IPS-11a (cell line): ENCODE results near the gene TMEM38B.
"Not testable (repeated sequence)": the region's sequence is repeated elsewhere in the genome, so short reads cannot be mapped to it uniquely, and the experiment has no call there.

Experiments used
- H3K4me3 ChIP-seq: one replicate; pipeline ENCODE4 v1.5.1; 2013; ENCODE audit warnings: low read depth, low read length, control low read depth

Gene TMEM38B

DNA sequence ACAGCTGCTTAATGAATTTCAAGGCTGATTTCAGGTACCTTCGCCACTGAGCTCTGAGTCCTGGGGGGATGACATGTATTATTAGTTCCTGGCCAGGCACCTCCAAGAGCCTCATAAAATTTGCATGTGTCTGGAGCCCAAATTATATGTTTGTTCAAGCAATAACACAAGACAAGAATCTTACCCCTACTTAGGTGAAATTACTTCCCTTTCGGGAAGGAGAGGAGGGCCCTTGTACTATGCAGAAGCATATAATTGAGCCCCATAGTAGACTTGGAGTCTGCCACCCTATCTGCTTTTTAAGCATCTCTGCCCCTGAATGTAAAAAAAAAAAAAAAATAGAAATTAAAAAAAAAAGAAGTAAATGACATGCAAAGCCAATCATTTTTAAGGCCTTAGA is 13.0 kb upstream of the TMEM38B start:
- H3K4me3 ChIP-seq = no peak overlapping the region

- no peak overlapping the region for H3K4me3 ChIP-seq
Measured at GRCh38 chr9:105681724-105682123, 12.6 kb upstream of the TMEM38B start.

- H3K4me3 ChIP-seq = no peak overlapping the region
Measured at GRCh38 chr9:105683688-105684275, 10.6 kb upstream of the TMEM38B start.

DNA sequence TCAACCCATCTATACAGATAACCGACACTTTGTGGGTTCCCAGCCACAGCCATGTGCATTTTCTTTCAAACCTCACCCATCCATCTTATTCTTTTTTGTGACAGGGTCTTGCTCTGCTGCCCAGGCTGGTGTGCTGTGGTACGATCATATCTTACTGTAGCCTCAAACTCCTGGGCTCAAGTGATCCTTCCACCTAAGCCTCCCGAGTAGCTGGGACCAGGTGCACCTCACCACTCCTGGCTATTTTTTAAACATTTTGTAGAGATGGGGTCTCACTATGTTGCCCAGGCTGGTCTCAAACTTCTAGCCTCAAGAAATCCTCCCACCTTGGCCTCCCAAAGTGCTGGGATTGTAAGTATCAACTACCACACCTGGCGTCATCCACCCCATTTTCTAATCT is 7.4 kb upstream of the TMEM38B start:
- no peak overlapping the region for H3K4me3 ChIP-seq

DNA sequence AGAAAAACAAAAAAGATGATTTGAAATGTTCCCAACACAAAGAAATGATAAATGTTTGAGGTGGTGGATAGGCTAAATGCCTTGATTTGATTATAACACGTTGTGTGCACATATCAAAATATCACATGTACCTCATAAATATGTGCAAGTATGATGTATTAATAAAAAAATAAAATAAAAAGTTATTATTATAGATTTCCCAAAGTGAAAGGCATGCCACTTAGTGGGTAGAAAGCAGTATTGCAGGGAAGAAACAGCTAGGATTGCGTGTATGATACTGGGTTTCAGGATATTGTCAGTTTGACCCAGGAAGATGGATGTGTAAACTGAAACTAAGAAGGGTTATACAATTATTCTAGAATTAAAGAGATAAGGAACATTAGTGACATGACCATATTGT is 3.6 kb upstream of the TMEM38B start:
- no peak overlapping the region for H3K4me3 ChIP-seq

GRCh38 chr9:105693435-105694189 is 729 bp upstream of the TMEM38B start:
- peak overlapping the region; percentile 13 for H3K4me3 ChIP-seq

GRCh38 chr9:105694848-105695581 is 674 bp downstream of the TMEM38B start:
- peak overlapping the region; percentile 73 for H3K4me3 ChIP-seq

DNA sequence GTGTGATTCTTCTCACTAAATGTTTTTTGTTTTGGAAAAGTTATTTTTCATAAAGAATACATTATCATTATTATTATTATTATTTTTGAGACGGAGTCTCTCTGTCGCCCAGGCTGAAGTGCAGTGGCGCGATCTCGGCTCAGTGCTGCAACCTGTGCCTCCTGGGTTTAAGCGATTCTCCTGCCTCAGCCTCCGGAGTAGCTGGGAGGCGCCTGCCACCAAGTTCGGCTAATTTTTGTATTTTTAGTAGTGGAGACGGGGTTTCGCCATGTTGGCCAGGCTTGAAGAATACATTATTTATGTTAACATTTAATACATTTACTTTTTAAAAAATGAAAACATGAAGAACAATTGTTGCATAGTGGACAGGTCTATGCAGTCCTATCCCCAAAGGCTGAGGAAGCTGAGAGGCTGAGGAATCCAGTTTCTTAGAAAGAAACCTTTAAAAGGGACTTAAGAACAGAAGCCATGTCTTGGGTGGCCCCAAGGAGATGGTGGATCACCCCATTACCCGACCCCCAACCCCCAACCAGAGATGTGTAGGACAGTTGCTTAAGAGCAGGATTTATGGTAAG is 2.0 kb downstream of the TMEM38B start:
- no peak overlapping the region for H3K4me3 ChIP-seq

DNA sequence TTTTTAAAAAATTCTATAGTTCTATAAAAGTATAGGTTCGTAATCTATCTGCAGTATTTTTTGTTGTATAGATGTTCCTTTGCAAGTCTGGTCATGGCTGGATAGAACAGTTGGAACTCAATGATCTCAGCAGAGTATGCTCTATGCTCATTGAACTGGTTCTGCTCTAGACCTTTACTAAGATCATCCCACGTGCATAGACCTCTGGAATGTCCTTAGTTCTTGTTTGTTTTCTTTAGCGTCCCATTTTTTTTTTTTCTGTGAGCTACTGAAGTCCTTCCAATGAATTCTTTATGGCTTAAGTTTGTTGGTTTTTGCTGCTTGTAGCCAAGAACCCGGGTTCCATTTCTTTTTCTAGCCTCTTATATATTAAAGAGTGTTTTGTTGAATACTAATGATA is 3.5 kb downstream of the TMEM38B start:
- H3K4me3 ChIP-seq = no peak overlapping the region

- no peak overlapping the region for H3K4me3 ChIP-seq
Measured at GRCh38 chr9:105698348-105698870, 4.1 kb downstream of the TMEM38B start.

DNA sequence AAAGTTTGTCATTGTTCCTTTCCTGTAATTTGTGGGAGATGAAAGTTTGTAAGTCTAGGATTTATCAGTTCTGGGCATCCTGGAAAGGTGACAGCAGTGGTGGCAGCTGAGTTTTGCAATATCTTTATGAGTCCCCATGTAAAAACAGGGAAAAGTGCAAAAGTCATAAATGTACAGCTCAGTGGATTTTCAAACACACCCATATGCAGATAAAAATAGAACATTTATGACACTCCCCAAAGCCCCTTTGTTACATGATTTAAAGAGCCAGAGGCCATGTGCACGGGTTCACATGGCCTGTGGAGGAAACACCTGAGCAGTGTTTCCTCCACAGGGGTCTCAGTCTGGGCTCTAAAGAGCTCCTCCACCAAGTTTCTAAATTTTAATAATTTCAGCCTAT is 6.3 kb downstream of the TMEM38B start:
- no peak overlapping the region for H3K4me3 ChIP-seq

GRCh38 chr9:105701145-105701544 is 6.8 kb downstream of the TMEM38B start:
- no peak overlapping the region for H3K4me3 ChIP-seq

GRCh38 chr9:105702207-105702606 is 7.9 kb downstream of the TMEM38B start:
- no peak overlapping the region for H3K4me3 ChIP-seq

DNA sequence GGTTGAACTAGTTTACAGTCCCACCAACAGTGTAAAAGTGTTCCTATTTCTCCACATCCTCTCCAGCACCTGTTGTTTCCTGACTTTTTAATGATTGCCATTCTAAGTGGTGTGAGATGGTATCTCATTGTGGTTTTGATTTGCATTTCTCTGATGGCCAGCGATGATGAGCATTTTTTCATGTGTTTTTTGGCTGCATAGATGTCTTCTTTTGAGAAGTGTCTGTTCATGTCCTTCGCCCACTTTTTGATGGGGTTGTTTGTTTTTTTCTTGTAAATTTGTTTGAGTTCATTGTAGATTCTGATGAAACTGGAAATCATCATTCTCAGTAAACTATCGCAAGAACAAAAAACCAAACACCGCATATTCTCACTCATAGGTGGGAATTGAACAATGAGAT is 9.3 kb downstream of the TMEM38B start:
- not testable (repeated sequence) for H3K4me3 ChIP-seq

GRCh38 chr9:105706156-105706555 is 11.8 kb downstream of the TMEM38B start:
- H3K4me3 ChIP-seq = no peak overlapping the region

DNA sequence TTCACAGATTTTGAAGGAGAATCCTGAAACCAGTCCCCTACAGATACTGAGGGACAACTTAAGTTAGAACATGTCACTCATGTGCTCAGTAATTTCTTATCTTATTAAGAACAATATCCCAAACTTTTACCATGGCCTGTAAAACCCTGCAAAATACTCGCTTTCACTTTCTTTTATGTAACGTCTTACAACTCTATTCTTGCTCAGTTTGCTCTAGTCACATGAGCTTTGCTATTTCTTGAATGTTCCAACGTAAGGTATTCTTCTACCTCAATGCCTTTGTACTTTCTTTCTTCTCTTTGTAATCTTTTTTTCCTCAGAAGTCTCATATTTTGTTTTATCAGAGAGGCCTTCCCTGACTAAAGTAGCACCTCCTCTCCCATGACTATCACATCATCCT is 14.1 kb downstream of the TMEM38B start:
- H3K4me3 ChIP-seq = no peak overlapping the region

DNA sequence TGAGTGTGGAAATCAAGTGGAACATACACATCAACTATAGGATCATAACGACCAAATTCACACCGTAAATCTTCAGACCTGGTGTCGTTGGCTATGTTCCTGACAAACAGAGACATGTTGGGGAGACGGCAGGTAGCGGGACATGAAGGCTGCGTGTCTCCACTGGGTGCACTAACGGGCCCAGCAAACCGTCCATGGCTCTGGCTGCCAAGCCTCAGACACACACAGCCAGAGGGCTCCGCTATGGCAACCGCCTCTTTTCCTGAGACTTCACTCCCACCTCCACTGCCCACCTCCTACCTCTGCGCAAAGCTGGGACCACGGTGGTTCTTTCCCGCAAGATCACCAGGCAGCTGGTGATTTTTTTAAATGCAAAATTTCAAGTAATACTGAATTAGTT is 16.3 kb downstream of the TMEM38B start:
- no peak overlapping the region for H3K4me3 ChIP-seq

DNA sequence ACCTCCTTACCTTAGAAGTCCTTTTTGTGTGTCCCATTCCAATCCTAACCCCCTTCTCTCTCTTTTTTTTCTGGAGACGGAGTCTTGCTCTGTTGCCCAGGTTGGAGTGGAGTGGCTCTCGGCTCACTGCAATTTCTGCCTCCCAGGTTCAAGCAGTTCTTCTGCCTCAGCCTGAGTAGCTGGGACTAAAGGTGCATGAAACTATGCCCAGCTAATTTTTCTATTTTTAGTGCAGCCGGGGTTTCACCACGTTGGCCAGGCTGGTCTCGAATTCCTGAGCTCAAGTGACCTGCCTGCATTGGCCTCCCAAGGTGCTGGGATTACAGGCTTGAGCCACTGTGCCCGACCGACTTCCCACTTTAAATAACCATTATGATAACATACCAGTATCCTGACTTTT is 17.5 kb downstream of the TMEM38B start:
- H3K4me3 ChIP-seq = no peak overlapping the region

DNA sequence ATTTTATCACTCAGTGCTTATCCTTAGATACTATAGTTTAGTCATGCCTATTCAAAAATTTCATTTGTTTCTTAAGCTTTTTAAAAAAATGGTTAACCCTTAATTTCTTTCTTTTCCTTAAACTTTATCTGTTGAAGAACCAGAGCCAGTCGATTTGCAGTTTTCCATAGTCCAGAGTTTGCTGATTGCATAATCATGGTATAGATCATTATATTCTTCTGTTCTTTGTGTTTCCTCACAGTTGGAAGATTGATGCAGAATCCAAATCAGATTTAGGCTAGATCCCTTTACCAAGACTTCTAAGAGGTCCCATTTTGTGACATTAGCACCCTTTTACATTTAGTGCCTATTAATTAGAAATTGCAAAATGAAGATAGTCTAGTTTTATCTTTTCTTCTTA is 18.0 kb downstream of the TMEM38B start:
- H3K4me3 ChIP-seq = no peak overlapping the region

DNA sequence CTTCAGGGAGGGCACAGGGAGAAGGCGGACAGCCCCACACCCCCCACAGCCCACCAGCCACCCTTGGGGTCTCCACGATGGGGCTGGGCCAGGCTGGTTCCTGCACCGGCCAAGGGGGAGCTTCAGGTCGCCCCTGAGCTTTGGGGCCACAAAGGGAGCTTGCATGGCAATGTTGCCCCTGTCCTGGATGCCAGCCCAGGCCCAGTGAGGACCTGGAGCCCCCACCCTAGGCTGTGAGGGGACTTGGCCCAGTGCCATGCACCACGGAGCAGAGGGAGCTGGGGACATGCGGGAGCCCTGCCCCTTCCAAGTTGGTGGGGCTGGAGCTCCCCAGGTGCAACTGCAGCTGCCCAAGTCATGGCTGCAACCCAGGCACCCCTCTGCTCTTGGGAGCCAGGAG is 18.4 kb downstream of the TMEM38B start:
- no peak overlapping the region for H3K4me3 ChIP-seq

- H3K4me3 ChIP-seq = no peak overlapping the region
Measured at GRCh38 chr9:105713260-105714019, 19.1 kb downstream of the TMEM38B start.
